H1 (cell line): ENCODE results near the gene VPS41.

Experiments
- GABPA ChIP-seq: IDR thresholded peaks from 2 replicates; pipeline ENCODE4 v1.6.1; 2011; ENCODE audit warnings: mild to moderate bottlenecking, low read length, moderate library complexity, borderline replicate concordance; ENCODE audit not compliant: insufficient read depth
- GTF2F1 ChIP-seq: IDR thresholded peaks from 2 replicates; pipeline ENCODE4 v1.6.1; 2012; ENCODE audit warnings: low read depth, low read length, improper control_type of control experiment, borderline replicate concordance
- HDAC6 ChIP-seq: IDR thresholded peaks from one replicate; pipeline ENCODE4 v1.7.1; 2012; ENCODE audit warnings: low read depth, mild to moderate bottlenecking, inconsistent platforms, low read length, moderate library complexity
- JUN ChIP-seq: IDR thresholded peaks from 2 replicates; pipeline ENCODE4 v1.6.1; 2011; ENCODE audit warnings: low read depth, mild to moderate bottlenecking, improper control_type of control experiment, low read length
- POLR2A ChIP-seq, 2 experiments: IDR thresholded peaks; 1 replicate in 1 of 2; 2 replicates in 1 of 2; pipeline ENCODE4 v1.6.1; 2011; ENCODE audit warnings: low read depth in 2 of 2, low read length in 2 of 2, mild to moderate bottlenecking in 2 of 2; ENCODE audit errors: control extremely low read depth in 1 of 2
- RFX5 ChIP-seq: IDR thresholded peaks from 2 replicates; pipeline ENCODE4 v1.6.1; 2011; ENCODE audit warnings: low read depth, low read length, improper control_type of control experiment, borderline replicate concordance
- TF ChIP-seq, protein P1 (sequence below), 3 experiments: IDR thresholded peaks; 1 replicate in 2 of 3; 2 replicates in 1 of 3; pipeline versions ENCODE4 v1.5.1 to v1.6.1; 2011; ENCODE audit warnings: low read length in 3 of 3, mild to moderate bottlenecking in 3 of 3, inconsistent platforms in 2 of 3, low read depth in 1 of 3, moderate library complexity in 1 of 3; ENCODE audit not compliant: insufficient read depth in 1 of 3; ENCODE audit errors: control extremely low read depth in 1 of 3
- TF ChIP-seq, protein P2 (sequence below): fragments of 300-600 bp; sonication (generic); IDR thresholded peaks from 2 replicates; pipeline ENCODE4 v1.7.1; 2012; ENCODE audit warnings: low read length, moderate library complexity, mild to moderate bottlenecking, inconsistent platforms; ENCODE audit not compliant: insufficient replicate concordance
- TF ChIP-seq, protein P3 (sequence below): IDR thresholded peaks from 2 replicates; pipeline ENCODE4 v1.6.1; 2012; ENCODE audit warnings: inconsistent platforms

DNA sequence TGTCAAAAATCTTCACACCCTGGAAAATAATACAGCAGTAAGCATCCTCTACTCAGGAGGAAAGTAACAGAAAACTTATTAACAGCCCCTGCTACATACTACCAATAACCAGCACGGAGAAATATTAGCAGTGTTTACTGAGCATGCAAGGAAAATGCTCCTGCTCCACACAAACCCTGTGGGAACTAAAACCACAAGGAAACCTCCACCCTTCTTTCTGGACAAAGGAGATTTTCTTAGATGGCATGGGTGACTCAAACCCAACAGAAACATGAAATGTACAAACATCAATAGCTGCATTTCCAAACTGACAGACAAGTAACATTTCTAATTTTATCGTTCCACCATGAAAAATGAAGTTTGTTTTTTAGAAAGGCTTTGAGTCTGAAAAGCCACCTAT lies 113.4 kb downstream of the VPS41 start:
- TF ChIP-seq, protein P1, sequence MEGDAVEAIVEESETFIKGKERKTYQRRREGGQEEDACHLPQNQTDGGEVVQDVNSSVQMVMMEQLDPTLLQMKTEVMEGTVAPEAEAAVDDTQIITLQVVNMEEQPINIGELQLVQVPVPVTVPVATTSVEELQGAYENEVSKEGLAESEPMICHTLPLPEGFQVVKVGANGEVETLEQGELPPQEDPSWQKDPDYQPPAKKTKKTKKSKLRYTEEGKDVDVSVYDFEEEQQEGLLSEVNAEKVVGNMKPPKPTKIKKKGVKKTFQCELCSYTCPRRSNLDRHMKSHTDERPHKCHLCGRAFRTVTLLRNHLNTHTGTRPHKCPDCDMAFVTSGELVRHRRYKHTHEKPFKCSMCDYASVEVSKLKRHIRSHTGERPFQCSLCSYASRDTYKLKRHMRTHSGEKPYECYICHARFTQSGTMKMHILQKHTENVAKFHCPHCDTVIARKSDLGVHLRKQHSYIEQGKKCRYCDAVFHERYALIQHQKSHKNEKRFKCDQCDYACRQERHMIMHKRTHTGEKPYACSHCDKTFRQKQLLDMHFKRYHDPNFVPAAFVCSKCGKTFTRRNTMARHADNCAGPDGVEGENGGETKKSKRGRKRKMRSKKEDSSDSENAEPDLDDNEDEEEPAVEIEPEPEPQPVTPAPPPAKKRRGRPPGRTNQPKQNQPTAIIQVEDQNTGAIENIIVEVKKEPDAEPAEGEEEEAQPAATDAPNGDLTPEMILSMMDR (IDR thresholded peaks at IDR 0.05; ENCODE audit: control extremely low read depth in 1 of 3, insufficient read depth in 1 of 3, low read depth in 1 of 3, low read length in 3 of 3), result no peak
- TF ChIP-seq GABPA (no peak), POLR2A (IDR thresholded peaks at IDR 0.05; ENCODE audit: control extremely low read depth in 1 of 2, low read depth in 2 of 2, low read length in 2 of 2) (no peak), RFX5 (no peak), HDAC6 (no peak), GTF2F1 (no peak), JUN (no peak)
- TF ChIP-seq, protein P2, sequence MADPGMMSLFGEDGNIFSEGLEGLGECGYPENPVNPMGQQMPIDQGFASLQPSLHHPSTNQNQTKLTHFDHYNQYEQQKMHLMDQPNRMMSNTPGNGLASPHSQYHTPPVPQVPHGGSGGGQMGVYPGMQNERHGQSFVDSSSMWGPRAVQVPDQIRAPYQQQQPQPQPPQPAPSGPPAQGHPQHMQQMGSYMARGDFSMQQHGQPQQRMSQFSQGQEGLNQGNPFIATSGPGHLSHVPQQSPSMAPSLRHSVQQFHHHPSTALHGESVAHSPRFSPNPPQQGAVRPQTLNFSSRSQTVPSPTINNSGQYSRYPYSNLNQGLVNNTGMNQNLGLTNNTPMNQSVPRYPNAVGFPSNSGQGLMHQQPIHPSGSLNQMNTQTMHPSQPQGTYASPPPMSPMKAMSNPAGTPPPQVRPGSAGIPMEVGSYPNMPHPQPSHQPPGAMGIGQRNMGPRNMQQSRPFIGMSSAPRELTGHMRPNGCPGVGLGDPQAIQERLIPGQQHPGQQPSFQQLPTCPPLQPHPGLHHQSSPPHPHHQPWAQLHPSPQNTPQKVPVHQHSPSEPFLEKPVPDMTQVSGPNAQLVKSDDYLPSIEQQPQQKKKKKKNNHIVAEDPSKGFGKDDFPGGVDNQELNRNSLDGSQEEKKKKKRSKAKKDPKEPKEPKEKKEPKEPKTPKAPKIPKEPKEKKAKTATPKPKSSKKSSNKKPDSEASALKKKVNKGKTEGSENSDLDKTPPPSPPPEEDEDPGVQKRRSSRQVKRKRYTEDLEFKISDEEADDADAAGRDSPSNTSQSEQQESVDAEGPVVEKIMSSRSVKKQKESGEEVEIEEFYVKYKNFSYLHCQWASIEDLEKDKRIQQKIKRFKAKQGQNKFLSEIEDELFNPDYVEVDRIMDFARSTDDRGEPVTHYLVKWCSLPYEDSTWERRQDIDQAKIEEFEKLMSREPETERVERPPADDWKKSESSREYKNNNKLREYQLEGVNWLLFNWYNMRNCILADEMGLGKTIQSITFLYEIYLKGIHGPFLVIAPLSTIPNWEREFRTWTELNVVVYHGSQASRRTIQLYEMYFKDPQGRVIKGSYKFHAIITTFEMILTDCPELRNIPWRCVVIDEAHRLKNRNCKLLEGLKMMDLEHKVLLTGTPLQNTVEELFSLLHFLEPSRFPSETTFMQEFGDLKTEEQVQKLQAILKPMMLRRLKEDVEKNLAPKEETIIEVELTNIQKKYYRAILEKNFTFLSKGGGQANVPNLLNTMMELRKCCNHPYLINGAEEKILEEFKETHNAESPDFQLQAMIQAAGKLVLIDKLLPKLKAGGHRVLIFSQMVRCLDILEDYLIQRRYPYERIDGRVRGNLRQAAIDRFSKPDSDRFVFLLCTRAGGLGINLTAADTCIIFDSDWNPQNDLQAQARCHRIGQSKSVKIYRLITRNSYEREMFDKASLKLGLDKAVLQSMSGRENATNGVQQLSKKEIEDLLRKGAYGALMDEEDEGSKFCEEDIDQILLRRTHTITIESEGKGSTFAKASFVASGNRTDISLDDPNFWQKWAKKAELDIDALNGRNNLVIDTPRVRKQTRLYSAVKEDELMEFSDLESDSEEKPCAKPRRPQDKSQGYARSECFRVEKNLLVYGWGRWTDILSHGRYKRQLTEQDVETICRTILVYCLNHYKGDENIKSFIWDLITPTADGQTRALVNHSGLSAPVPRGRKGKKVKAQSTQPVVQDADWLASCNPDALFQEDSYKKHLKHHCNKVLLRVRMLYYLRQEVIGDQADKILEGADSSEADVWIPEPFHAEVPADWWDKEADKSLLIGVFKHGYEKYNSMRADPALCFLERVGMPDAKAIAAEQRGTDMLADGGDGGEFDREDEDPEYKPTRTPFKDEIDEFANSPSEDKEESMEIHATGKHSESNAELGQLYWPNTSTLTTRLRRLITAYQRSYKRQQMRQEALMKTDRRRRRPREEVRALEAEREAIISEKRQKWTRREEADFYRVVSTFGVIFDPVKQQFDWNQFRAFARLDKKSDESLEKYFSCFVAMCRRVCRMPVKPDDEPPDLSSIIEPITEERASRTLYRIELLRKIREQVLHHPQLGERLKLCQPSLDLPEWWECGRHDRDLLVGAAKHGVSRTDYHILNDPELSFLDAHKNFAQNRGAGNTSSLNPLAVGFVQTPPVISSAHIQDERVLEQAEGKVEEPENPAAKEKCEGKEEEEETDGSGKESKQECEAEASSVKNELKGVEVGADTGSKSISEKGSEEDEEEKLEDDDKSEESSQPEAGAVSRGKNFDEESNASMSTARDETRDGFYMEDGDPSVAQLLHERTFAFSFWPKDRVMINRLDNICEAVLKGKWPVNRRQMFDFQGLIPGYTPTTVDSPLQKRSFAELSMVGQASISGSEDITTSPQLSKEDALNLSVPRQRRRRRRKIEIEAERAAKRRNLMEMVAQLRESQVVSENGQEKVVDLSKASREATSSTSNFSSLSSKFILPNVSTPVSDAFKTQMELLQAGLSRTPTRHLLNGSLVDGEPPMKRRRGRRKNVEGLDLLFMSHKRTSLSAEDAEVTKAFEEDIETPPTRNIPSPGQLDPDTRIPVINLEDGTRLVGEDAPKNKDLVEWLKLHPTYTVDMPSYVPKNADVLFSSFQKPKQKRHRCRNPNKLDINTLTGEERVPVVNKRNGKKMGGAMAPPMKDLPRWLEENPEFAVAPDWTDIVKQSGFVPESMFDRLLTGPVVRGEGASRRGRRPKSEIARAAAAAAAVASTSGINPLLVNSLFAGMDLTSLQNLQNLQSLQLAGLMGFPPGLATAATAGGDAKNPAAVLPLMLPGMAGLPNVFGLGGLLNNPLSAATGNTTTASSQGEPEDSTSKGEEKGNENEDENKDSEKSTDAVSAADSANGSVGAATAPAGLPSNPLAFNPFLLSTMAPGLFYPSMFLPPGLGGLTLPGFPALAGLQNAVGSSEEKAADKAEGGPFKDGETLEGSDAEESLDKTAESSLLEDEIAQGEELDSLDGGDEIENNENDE, result no peak
- TF ChIP-seq, protein P3, sequence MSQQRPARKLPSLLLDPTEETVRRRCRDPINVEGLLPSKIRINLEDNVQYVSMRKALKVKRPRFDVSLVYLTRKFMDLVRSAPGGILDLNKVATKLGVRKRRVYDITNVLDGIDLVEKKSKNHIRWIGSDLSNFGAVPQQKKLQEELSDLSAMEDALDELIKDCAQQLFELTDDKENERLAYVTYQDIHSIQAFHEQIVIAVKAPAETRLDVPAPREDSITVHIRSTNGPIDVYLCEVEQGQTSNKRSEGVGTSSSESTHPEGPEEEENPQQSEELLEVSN, result no peak
